Breast epithelium (tissue), 3 donors: Measurements from ENCODE around the gene C16orf54.

ENCODE experiments used
- CTCF ChIP-seq, 3 donors: fragments of 450-650 bp; IDR thresholded peaks; one replicate each; pipeline ENCODE4 v1.5.1; 2016 to 2017; ENCODE audit warnings: antibody characterized with exemption in 3 of 3, mild to moderate bottlenecking in 3 of 3, moderate library complexity in 3 of 3
- POLR2A ChIP-seq: fragments of 450-650 bp; IDR thresholded peaks from one replicate; pipeline ENCODE4 v1.6.1; 2016; ENCODE audit warnings: antibody characterized with exemption, mild to moderate bottlenecking, moderate library complexity

DNA sequence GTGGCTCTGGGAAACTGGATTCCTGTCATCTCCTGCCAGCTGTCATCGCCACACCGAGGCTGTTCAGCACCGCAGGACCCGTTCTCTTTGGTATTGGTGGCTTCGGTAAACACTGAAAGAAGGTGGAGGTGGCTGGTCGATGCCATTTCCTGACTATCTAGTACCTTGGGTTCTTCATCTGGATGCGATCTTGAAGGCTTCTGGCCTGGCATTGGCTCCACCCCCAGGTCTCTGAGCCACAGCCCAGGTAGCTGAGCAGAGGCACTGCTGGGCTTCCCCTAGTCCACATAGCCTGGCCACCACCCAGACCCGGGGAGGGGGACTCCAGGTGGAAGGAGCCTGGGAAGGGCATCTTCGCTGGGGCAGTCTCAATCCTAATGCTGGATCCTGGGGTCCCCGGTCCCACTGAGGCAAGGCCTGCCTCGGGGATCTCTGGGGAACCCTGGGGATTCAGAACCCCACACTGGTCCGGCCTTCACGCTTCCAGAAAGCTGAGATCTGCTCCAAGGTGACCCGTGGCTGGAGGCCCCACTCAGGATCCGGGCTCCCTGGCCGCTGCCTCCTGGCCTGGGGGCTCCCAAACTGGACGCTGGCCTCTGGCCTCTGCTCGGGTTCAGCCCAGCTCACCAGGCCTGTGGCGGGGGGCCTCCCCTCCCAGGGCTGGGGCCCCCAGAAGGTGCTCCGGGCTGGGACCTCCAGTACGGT lies 1.8 kb downstream of the C16orf54 start:
- no peak for TF ChIP-seq POLR2A
- no peak for TF ChIP-seq CTCF (IDR thresholded peaks at IDR 0.05)
